SK-N-SH (cell line): ENCODE data around the gene CYREN.

ENCODE experiments used
- CTCF ChIP-seq: fragments of 200-600 bp; sonication (generic); IDR thresholded peaks from 2 replicates; pipeline ENCODE4 v1.6.1; 2017; ENCODE audit warnings: antibody characterized with exemption, mild to moderate bottlenecking, moderate library complexity
- JUND ChIP-seq: IDR thresholded peaks from 2 replicates; pipeline ENCODE4 v1.4.0; 2012
- MXI1 ChIP-seq: IDR thresholded peaks from 2 replicates; pipeline ENCODE4 v1.6.1; 2012; ENCODE audit warnings: mild to moderate bottlenecking, low read depth, low read length, improper control_type of control experiment
- RAD21 ChIP-seq: IDR thresholded peaks from 2 replicates; pipeline ENCODE4 v1.6.1; 2012; ENCODE audit warnings: mild to moderate bottlenecking, low read length

GRCh38 chr7:135160858-135161653 lies 9.5 kb downstream of the CYREN start:
- TF ChIP-seq JUND (no peak), CTCF (no peak), MXI1 (no peak), RAD21 (no peak)
